ACC112 (cell line): Measurements from ENCODE around the gene SPINT2.

Experiments used
- H2AFZ ChIP-seq: fragments of 200-600 bp; sonication (generic); one replicate; pipeline ENCODE4 v1.6.0; 2017; ENCODE audit warnings: antibody characterized with exemption, low read length; ENCODE audit not compliant: unreplicated experiment
- H3K27ac ChIP-seq: fragments of 200-600 bp; sonication (generic); 2 replicates; pipeline ENCODE4 v1.5.1; 2014; ENCODE audit warnings: low read depth, mild to moderate bottlenecking, antibody characterized with exemption, low read length, moderate library complexity
- H3K27me3 ChIP-seq: fragments of 200-600 bp; sonication (generic); 2 replicates; pipeline ENCODE4 v1.6.1; 2014; ENCODE audit warnings: mild to moderate bottlenecking, antibody characterized with exemption, low read length, moderate library complexity, mixed read lengths; ENCODE audit not compliant: insufficient read depth
- H3K36me3 ChIP-seq: fragments of 200-600 bp; sonication (generic); 2 replicates; pipeline ENCODE4 v1.6.1; 2016; ENCODE audit warnings: mild to moderate bottlenecking, antibody characterized with exemption, low read length, moderate library complexity, mixed read lengths; ENCODE audit not compliant: insufficient read depth
- H3K4me1 ChIP-seq: fragments of 200-600 bp; sonication (generic); one replicate; pipeline ENCODE4 v1.6.1; 2016; ENCODE audit warnings: low read length, mixed read lengths; ENCODE audit not compliant: insufficient read depth, unreplicated experiment, control insufficient read depth
- H3K4me3 ChIP-seq: fragments of 200-600 bp; sonication (generic); 2 replicates; pipeline ENCODE4 v1.5.1; 2014; ENCODE audit warnings: mild to moderate bottlenecking, low read depth, low read length
- H3K79me2 ChIP-seq: fragments of 200-600 bp; sonication (generic); one replicate; pipeline ENCODE4 v1.6.0; 2016; ENCODE audit warnings: low read length; ENCODE audit not compliant: control insufficient read depth, unreplicated experiment, insufficient read depth

Gene SPINT2

GRCh38 chr19:38298821-38299680, 34.7 kb downstream of the SPINT2 start:
- Histone ChIP-seq H3K4me1 (peaks cover 6% of the 10 kb centered on the region), H3K79me2 (no peaks in the 10 kb centered on the region), H3K27me3 (no peaks in the 10 kb centered on the region), H3K27ac (no peak overlapping the region), H3K36me3 (no peaks in the 10 kb centered on the region), H3K4me3 (no peak overlapping the region), H2AFZ (no peak overlapping the region)

- Histone ChIP-seq H3K36me3 (no peaks in the 10 kb centered on the region), H3K27me3 (no peaks in the 10 kb centered on the region), H3K4me1 (peaks cover 9% of the 10 kb centered on the region), H3K79me2 (no peaks in the 10 kb centered on the region), H3K4me3 (no peak within 1 kb of the TSS), H2AFZ (no peak within 1 kb of the TSS), H3K27ac (no peak within 1 kb of the TSS)
These were observed 39.4 kb downstream of the SPINT2 start, which contains the start of gene C19orf33 for GRCh38 chr19:38303517-38304351. C19orf33 (plus strand) TSS chr19:38304251; CDS start chr19:38304262, 11 bp downstream.

- no peaks in the 10 kb centered on the region for H3K79me2 ChIP-seq
- no peak overlapping the region for H3K4me3 ChIP-seq
- H3K27me3 ChIP-seq: no peaks in the 10 kb centered on the region
- H3K4me1 ChIP-seq: peaks cover 9% of the 10 kb centered on the region
- no peak overlapping the region for H2AFZ ChIP-seq
- no peak overlapping the region for H3K27ac ChIP-seq
- H3K36me3 ChIP-seq: no peaks in the 10 kb centered on the region
These were observed 40.0 kb downstream of the SPINT2 start for GRCh38 chr19:38304352-38304865.

- peaks cover 9% of the 10 kb centered on the region for H3K4me1 ChIP-seq
- no peak overlapping the region for H3K27ac ChIP-seq
- no peak overlapping the region for H2AFZ ChIP-seq
- no peaks in the 10 kb centered on the region for H3K79me2 ChIP-seq
- H3K36me3 ChIP-seq: no peaks in the 10 kb centered on the region
- no peak overlapping the region for H3K4me3 ChIP-seq
- no peaks in the 10 kb centered on the region for H3K27me3 ChIP-seq
These were observed 40.6 kb downstream of the SPINT2 start for GRCh38 chr19:38304866-38305429.

GRCh38 chr19:38306236-38306635, 41.9 kb downstream of the SPINT2 start:
- Histone ChIP-seq H3K36me3 (no peaks in the 10 kb centered on the region), H3K4me3 (no peak overlapping the region), H3K27ac (no peak overlapping the region), H3K4me1 (peaks cover 9% of the 10 kb centered on the region), H2AFZ (no peak overlapping the region), H3K27me3 (no peaks in the 10 kb centered on the region), H3K79me2 (no peaks in the 10 kb centered on the region)

- Histone ChIP-seq H2AFZ (no peak overlapping the region), H3K36me3 (no peaks in the 10 kb centered on the region)
These were observed 42.7 kb downstream of the SPINT2 start for GRCh38 chr19:38307076-38307475.

GRCh38 chr19:38307597-38307996, 43.2 kb downstream of the SPINT2 start:
- Histone ChIP-seq H3K27me3 (no peaks in the 10 kb centered on the region), H3K36me3 (no peaks in the 10 kb centered on the region), H2AFZ (no peak overlapping the region), H3K27ac (no peak overlapping the region), H3K79me2 (no peaks in the 10 kb centered on the region), H3K4me3 (no peak overlapping the region), H3K4me1 (peaks cover 9% of the 10 kb centered on the region)

More at GRCh38 chr19:38307076-38307475, 42.7 kb downstream of the SPINT2 start:
- Histone ChIP-seq H3K4me1 (peaks cover 9% of the 10 kb centered on the region), H3K4me3 (no peak overlapping the region), H3K27ac (no peak overlapping the region), H3K79me2 (no peaks in the 10 kb centered on the region), H3K27me3 (no peaks in the 10 kb centered on the region)

GRCh38 chr19:38308006-38308766, 43.8 kb downstream of the SPINT2 start:
- H3K79me2 ChIP-seq: no peaks in the 10 kb centered on the region
- no peak overlapping the region for H3K4me3 ChIP-seq
- no peaks in the 10 kb centered on the region for H3K27me3 ChIP-seq
- H3K4me1 ChIP-seq: peaks cover 9% of the 10 kb centered on the region
- H2AFZ ChIP-seq: no peak overlapping the region
- no peak overlapping the region for H3K27ac ChIP-seq
- no peaks in the 10 kb centered on the region for H3K36me3 ChIP-seq

- no peaks in the 10 kb centered on the region for H3K36me3 ChIP-seq
- no peak overlapping the region for H2AFZ ChIP-seq
- H3K27ac ChIP-seq: no peak overlapping the region
- no peak overlapping the region for H3K4me3 ChIP-seq
- H3K27me3 ChIP-seq: no peaks in the 10 kb centered on the region
- H3K4me1 ChIP-seq: peaks cover 3% of the 10 kb centered on the region
- no peaks in the 10 kb centered on the region for H3K79me2 ChIP-seq
These were observed 44.7 kb downstream of the SPINT2 start for GRCh38 chr19:38308926-38309614.
